H1 (cell line): ENCODE results near the gene C9orf43. TPM values are rescaled to one million over a fixed set of nuclear protein-coding genes. Genes with fewer than 3 reads are reported as not detected.

Experiments used
- CTCF ChIA-PET: fragments of 300-600 bp; sonication (Branson Sonifier 250); formaldehyde crosslinking; loops from one replicate; lab custom pipeline; 2021; ENCODE audit not compliant: partially characterized antibody; lab: Charles Lee
- POLR2A ChIA-PET: fragments of 300-600 bp; sonication (Branson Sonifier 250); formaldehyde crosslinking; loops from one replicate; lab custom pipeline; 2021; ENCODE audit warnings: inconsistent platforms; ENCODE audit not compliant: partially characterized antibody; lab: Charles Lee
- DNase-seq, 2 experiments: peaks; one replicate each; pipeline versions ENCODE4 v3.0.0 to v3.0.0-alpha.2; 2010 to 2022; ENCODE audit warnings: low spot score in 2 of 2, low read depth in 1 of 2, mixed read lengths in 1 of 2
- FAIRE-seq: peaks from 2 replicates; lab custom pipeline; 2011; peaks lifted over from hg19 to GRCh38; lab: Jason Lieb, UNC
- H2AFZ ChIP-seq: 2 replicates; pipeline ENCODE4 v1.8.1; 2012; ENCODE audit warnings: low read length, inconsistent platforms
- H2AK5ac ChIP-seq: 2 replicates; pipeline ENCODE4 v1.6.1; 2013; ENCODE audit warnings: low read depth, low read length
- H2BK120ac ChIP-seq: replicated peaks from 2 replicates; pipeline ENCODE3; 2013; ENCODE audit warnings: low read depth, low read length, inconsistent platforms
- H2BK12ac ChIP-seq: 2 replicates; pipeline ENCODE4 v1.6.1; 2013; ENCODE audit warnings: low read depth, low read length
- H2BK15ac ChIP-seq: 2 replicates; pipeline ENCODE4 v1.6.1; 2013; ENCODE audit warnings: low read length
- H2BK20ac ChIP-seq: 2 replicates; pipeline ENCODE4 v1.6.1; 2013; ENCODE audit warnings: low read length
- H2BK5ac ChIP-seq: 2 replicates; pipeline ENCODE4 v1.6.1; 2013; ENCODE audit warnings: low read depth, low read length
- H3K14ac ChIP-seq: 2 replicates; pipeline ENCODE4 v1.6.1; 2013; ENCODE audit warnings: inconsistent platforms; ENCODE audit not compliant: insufficient read length
- H3K18ac ChIP-seq: 2 replicates; pipeline ENCODE4 v1.6.1; 2013; ENCODE audit warnings: low read length; ENCODE audit errors: extremely low read depth
- H3K23ac ChIP-seq: 2 replicates; pipeline ENCODE4 v1.6.1; 2013; ENCODE audit warnings: inconsistent platforms; ENCODE audit not compliant: insufficient read length
- H3K23me2 ChIP-seq: 2 replicates; pipeline ENCODE4 v1.6.1; 2013; ENCODE audit warnings: low read depth, low read length
- H3K27ac ChIP-seq: 2 replicates; pipeline ENCODE4 v1.6.1; 2011; ENCODE audit warnings: low read depth, low read length, inconsistent platforms
- H3K27me3 ChIP-seq, 4 experiments: replicated peaks in 1 of 4; 1 replicate in 1 of 4; 2 replicates in 3 of 4; pipeline versions ENCODE4 v1.6.1 to v1.8.1; 2011 to 2013; ENCODE audit warnings: low read length in 3 of 4, mild to moderate bottlenecking in 3 of 4, inconsistent platforms in 2 of 4, mixed read lengths in 2 of 4, moderate library complexity in 1 of 4; ENCODE audit not compliant: control insufficient read depth in 3 of 4, insufficient read depth in 3 of 4; ENCODE audit errors: extremely low read depth in 1 of 4
- H3K36me3 ChIP-seq, 4 experiments: 2 replicates each; pipeline versions ENCODE4 v1.6.1 to v1.8.1; 2011 to 2013; ENCODE audit warnings: mild to moderate bottlenecking in 4 of 4, low read length in 3 of 4, moderate library complexity in 2 of 4, control low read depth in 1 of 4, inconsistent platforms in 1 of 4; ENCODE audit not compliant: insufficient read depth in 4 of 4, control insufficient read depth in 2 of 4
- H3K4ac ChIP-seq: replicated peaks from 2 replicates; pipeline ENCODE3; 2013; ENCODE audit warnings: low read length, low read depth, mixed read lengths, inconsistent platforms; ENCODE audit not compliant: insufficient read length
- H3K4me1 ChIP-seq, 4 experiments: replicated peaks in 1 of 4; 1 replicate in 1 of 4; 2 replicates in 3 of 4; pipeline versions ENCODE4 v1.6.1 to v1.8.1; 2011 to 2013; ENCODE audit warnings: low read length in 3 of 4, inconsistent platforms in 2 of 4, mixed read lengths in 1 of 4; ENCODE audit not compliant: insufficient read depth in 4 of 4, control insufficient read depth in 3 of 4
- H3K4me2 ChIP-seq, 2 experiments: 2 replicates each; pipeline versions ENCODE4 v1.6.1 to v1.8.1; 2011 to 2013; ENCODE audit warnings: low read depth in 2 of 2, low read length in 2 of 2, control low read depth in 1 of 2, inconsistent platforms in 1 of 2, mild to moderate bottlenecking in 1 of 2; ENCODE audit not compliant: insufficient read depth in 1 of 2
- H3K4me3 ChIP-seq, 4 experiments: fragments of 200-600, 300-600 bp in 1 of 4; sonication (generic), shearing (Covaris generic), sonication (Bioruptor Twin) in 1 of 4; 2 replicates each; pipeline versions ENCODE4 v1.5.1 to v1.8.1; 2011 to 2016; ENCODE audit warnings: low read length in 4 of 4, low read depth in 3 of 4, control low read depth in 2 of 4, inconsistent platforms in 2 of 4, mild to moderate bottlenecking in 2 of 4, mixed read lengths in 1 of 4, moderate library complexity in 1 of 4; ENCODE audit not compliant: insufficient read depth in 2 of 4; ENCODE audit errors: extremely low read depth in 1 of 4
- H3K56ac ChIP-seq: replicated peaks from 2 replicates; pipeline ENCODE3; 2013; ENCODE audit warnings: low read depth, mild to moderate bottlenecking, mixed read lengths, low read length, inconsistent platforms; ENCODE audit not compliant: insufficient read length
- H3K79me1 ChIP-seq: 2 replicates; pipeline ENCODE4 v1.6.1; 2013; ENCODE audit warnings: low read depth, low read length, control low read depth
- H3K79me2 ChIP-seq, 2 experiments: 2 replicates each; pipeline versions ENCODE4 v1.6.1 to v1.8.1; 2012 to 2013; ENCODE audit warnings: low read length in 2 of 2, mild to moderate bottlenecking in 2 of 2, inconsistent platforms in 1 of 2; ENCODE audit not compliant: insufficient read depth in 2 of 2, control insufficient read depth in 1 of 2
- H3K9ac ChIP-seq, 4 experiments: replicated peaks in 1 of 4; 1 replicate in 1 of 4; 2 replicates in 3 of 4; pipeline versions ENCODE4 v1.6.1 to v1.8.1; 2011 to 2013; ENCODE audit warnings: low read depth in 3 of 4, low read length in 3 of 4, control low read depth in 2 of 4, mild to moderate bottlenecking in 2 of 4, moderate library complexity in 2 of 4, inconsistent platforms in 1 of 4; ENCODE audit errors: extremely low read depth in 1 of 4
- H3K9me3 ChIP-seq, 2 experiments: 2 replicates each; pipeline versions ENCODE4 v1.6.1 to v1.8.1; 2012 to 2013; ENCODE audit warnings: mild to moderate bottlenecking in 2 of 2, moderate library complexity in 2 of 2, control low read depth in 1 of 2, inconsistent platforms in 1 of 2, low read depth in 1 of 2, low read length in 1 of 2, mixed read lengths in 1 of 2; ENCODE audit not compliant: insufficient read depth in 2 of 2
- H4K20me1 ChIP-seq, 2 experiments: replicated peaks in 1 of 2; 2 replicates each; pipeline versions ENCODE3 to v1.8.1; 2011 to 2013; ENCODE audit warnings: inconsistent platforms in 2 of 2, low read length in 2 of 2, mild to moderate bottlenecking in 1 of 2; ENCODE audit not compliant: insufficient read depth in 2 of 2, control insufficient read depth in 1 of 2
- H4K5ac ChIP-seq: 2 replicates; pipeline ENCODE4 v1.6.1; 2013; ENCODE audit warnings: low read length, low read depth, mixed read lengths, inconsistent platforms; ENCODE audit not compliant: insufficient read length
- H4K8ac ChIP-seq: 2 replicates; pipeline ENCODE4 v1.8.0; 2013; ENCODE audit warnings: mild to moderate bottlenecking, moderate library complexity, low read length, inconsistent platforms; ENCODE audit not compliant: insufficient read depth; ENCODE audit errors: extremely low read depth
- H4K91ac ChIP-seq: replicated peaks from 2 replicates; pipeline ENCODE3; 2013; ENCODE audit warnings: low read length, mixed read lengths, inconsistent platforms; ENCODE audit not compliant: insufficient read length
- SP2 ChIP-seq: IDR thresholded peaks from 2 replicates; pipeline ENCODE4 v1.6.1; 2012; ENCODE audit warnings: mild to moderate bottlenecking, low read length, inconsistent platforms
- WGBS, 2 experiments: shearing (Covaris generic) in 1 of 2; methylation state at CpG; one replicate each; pipeline versions ENCODE4 v1.1.6 to v1.1.7; 2013 to 2015; ENCODE audit warnings: low lambda C conversion rate in 2 of 2, mixed read lengths in 2 of 2, inconsistent platforms in 1 of 2, low coverage in 1 of 2, missing lambda C conversion rate in 1 of 2; ENCODE audit not compliant: insufficient replicate concordance in 2 of 2, insufficient coverage in 1 of 2, insufficient read length in 1 of 2; ENCODE audit errors: extremely low coverage in 1 of 2, missing lambda C conversion rate in 1 of 2; 5-methylcytosine and 5-hydroxymethylcytosine counted together
- polyA plus RNA-seq, 7 experiments: library from polyadenylated mRNA; depleted of rRNA in 3 of 7; stranded (reverse) in 5 of 7; unstranded in 2 of 7; fragments of >200 nt in 5 of 7; fragments of 200-250 nt in 2 of 7; gene quantifications; 1 replicate in 5 of 7; 2 replicates in 1 of 7; 4 replicates in 1 of 7; pipeline versions ENCODE4 v1.2.1 to v1.2.3, GENCODE V29; 2011 to 2013; ENCODE audit warnings: missing spikeins in 2 of 7, mixed read lengths in 2 of 7
- total RNA-seq: library from RNA; stranded (reverse); fragmentation: NEBNext Ultra II Directional; extraction: Animal tissue kit (Norgen Biotek cat#: 25700); gene quantifications from 2 replicates; pipeline ENCODE4 v1.2.1, GENCODE V29; 2021

C9orf43 gene
- total and polyA plus RNA-seq, 2 of the 8 experiments (the other 6 are each of a cell fraction or from before 2014, with no cell fraction given), result 0.35 to 0.52 TPM

- Histone ChIP-seq H3K27ac (no peak overlapping the region), H4K91ac (no peak overlapping the region), H3K27me3 (no peaks in the 10 kb centered on the region), H2AK5ac (no peak overlapping the region), H2BK120ac (no peak overlapping the region), H3K36me3 (peaks cover 0 to 17% (median 2%) of the 10 kb centered on the region in 4 experiments; a peak in 4 of 8 replicates), H2BK15ac (no peak overlapping the region), H4K20me1 (peaks cover 0 to 2% of the 10 kb centered on the region in 2 experiments), H3K79me2 (no peaks in the 10 kb centered on the region), H3K18ac (no peak overlapping the region), H3K14ac (no peak overlapping the region), H2AFZ (no peak overlapping the region), H2BK5ac (no peak overlapping the region), H2BK12ac (no peak overlapping the region), H3K23ac (no peak overlapping the region), H3K23me2 (no peaks in the 10 kb centered on the region), H3K4me2 (no peak overlapping the region), H4K5ac (no peak overlapping the region), H3K79me1 (no peaks in the 10 kb centered on the region), H3K4ac (no peak overlapping the region), H3K4me1 (peaks cover 0 to 5% (median 2%) of the 10 kb centered on the region in 4 experiments; a peak in 3 of 7 replicates), H4K8ac (no peak overlapping the region), H3K56ac (no peak overlapping the region), H2BK20ac (no peak overlapping the region), H3K4me3 (no peak overlapping the region), H3K9ac (no peak overlapping the region), H3K9me3 (no peaks in the 10 kb centered on the region)
- CTCF ChIA-PET, result interaction anchor here (1.7 to 2.3 kb wide), 2 partner anchors 13 to 58 kb away, joined by 4 to 9 read pairs; no protein-coding TSS in a partner anchor
- POLR2A ChIA-PET, result interaction anchor here (0.6 to 2.8 kb wide), 2 partner anchors 19 to 1244 kb away, joined by 3 to 11 read pairs; partner anchors contain the start of gene BSPRY
- no peak for TF ChIP-seq SP2
- DNase-seq, result no peak
- no peak for FAIRE-seq
- 80% methylated on average over 13 of the region's 13 CpGs; no CpG with 5 or more reads in 1 of the 2 experiments for WGBS, 2 experiments
These were observed 41.3 kb upstream of the C9orf43 start for GRCh38 chr9:113368982-113369854.
